ENCODE measurements around the gene MMP24OS. TPM values are rescaled to one million over a fixed set of nuclear protein-coding genes. Genes with fewer than 3 reads are reported as not detected.

MMP24OS gene
- total and polyA plus RNA-seq, 4 donors, result 5.2 to 16.0 (median 10.3) TPM

Other genes starting within 250 kb of the MMP24OS start
- gene TRPC4AP, start 185.3 kb downstream of the MMP24OS start, total RNA-seq, result 10 to 100 TPM; 34.8 to 57.2 TPM
- gene TRPC4AP, start 185.3 kb downstream of the MMP24OS start, polyA plus RNA-seq, result 10 to 100 TPM; 26.3 to 32.8 TPM
- 10 to 100 TPM; 15.5 to 32.5 TPM for gene EDEM2, start 130.8 kb downstream of the MMP24OS start, total RNA-seq
- gene EDEM2, start 130.8 kb downstream of the MMP24OS start, polyA plus RNA-seq, result 10 to 100 TPM; 22.2 to 22.3 TPM
- 1 to 10 TPM; 3.7 to 6.7 TPM for gene PROCR, start 106.0 kb downstream of the MMP24OS start, total RNA-seq
- gene PROCR, start 106.0 kb downstream of the MMP24OS start, polyA plus RNA-seq, result 1 to 10 TPM; 5.3 to 7.6 TPM
- gene MMP24, start 51.4 kb downstream of the MMP24OS start, total RNA-seq, result under 1 TPM; 0.09 to 0.75 TPM
- gene MMP24, start 51.4 kb downstream of the MMP24OS start, polyA plus RNA-seq, result under 1 TPM; 0.11 to 0.73 TPM
- gene EIF6, start 6.7 kb upstream of the MMP24OS start, total RNA-seq, result 10 to 100 TPM; 60.8 to 71.3 TPM
- gene EIF6, start 6.7 kb upstream of the MMP24OS start, polyA plus RNA-seq, result 100 to 1,000 TPM; 140 to 160 TPM
- under 1 TPM in 1 of 2 donors, not detected in 1; 0.05 TPM for gene FAM83C, start 14.3 kb upstream of the MMP24OS start, total RNA-seq
- not detected for gene FAM83C, start 14.3 kb upstream of the MMP24OS start, polyA plus RNA-seq
- 10 to 100 TPM; 13.7 to 21.3 TPM for gene UQCC1, start 133.9 kb upstream of the MMP24OS start, total RNA-seq
- 10 to 100 TPM; 20.8 to 21.3 TPM for gene UQCC1, start 133.9 kb upstream of the MMP24OS start, polyA plus RNA-seq
- gene GDF5, start 160.1 kb upstream of the MMP24OS start, total RNA-seq, result not detected
- not detected for gene GDF5, start 160.1 kb upstream of the MMP24OS start, polyA plus RNA-seq
- gene CEP250, start 177.5 kb upstream of the MMP24OS start, total RNA-seq, result 10 to 100 TPM; 11.3 to 13.3 TPM
- 1 to 10 TPM; 3.4 to 5.3 TPM for gene CEP250, start 177.5 kb upstream of the MMP24OS start, polyA plus RNA-seq